GM19452 (cell line): ENCODE measurements around the gene SOBP.
"Not testable (repeated sequence)": the region's sequence is repeated elsewhere in the genome, so short reads cannot be mapped to it uniquely, and the experiment has no call there.

ENCODE experiments used
- ATAC-seq: cut with Tn5 transposase; IDR thresholded peaks from one replicate; pipeline ENCODE4 v1.9.1; 2021; ENCODE audit not compliant: unreplicated experiment

The SOBP gene

GRCh38 chr6:107520706-107521105, 30.8 kb downstream of the SOBP start:
- not testable (repeated sequence) for ATAC-seq

DNA sequence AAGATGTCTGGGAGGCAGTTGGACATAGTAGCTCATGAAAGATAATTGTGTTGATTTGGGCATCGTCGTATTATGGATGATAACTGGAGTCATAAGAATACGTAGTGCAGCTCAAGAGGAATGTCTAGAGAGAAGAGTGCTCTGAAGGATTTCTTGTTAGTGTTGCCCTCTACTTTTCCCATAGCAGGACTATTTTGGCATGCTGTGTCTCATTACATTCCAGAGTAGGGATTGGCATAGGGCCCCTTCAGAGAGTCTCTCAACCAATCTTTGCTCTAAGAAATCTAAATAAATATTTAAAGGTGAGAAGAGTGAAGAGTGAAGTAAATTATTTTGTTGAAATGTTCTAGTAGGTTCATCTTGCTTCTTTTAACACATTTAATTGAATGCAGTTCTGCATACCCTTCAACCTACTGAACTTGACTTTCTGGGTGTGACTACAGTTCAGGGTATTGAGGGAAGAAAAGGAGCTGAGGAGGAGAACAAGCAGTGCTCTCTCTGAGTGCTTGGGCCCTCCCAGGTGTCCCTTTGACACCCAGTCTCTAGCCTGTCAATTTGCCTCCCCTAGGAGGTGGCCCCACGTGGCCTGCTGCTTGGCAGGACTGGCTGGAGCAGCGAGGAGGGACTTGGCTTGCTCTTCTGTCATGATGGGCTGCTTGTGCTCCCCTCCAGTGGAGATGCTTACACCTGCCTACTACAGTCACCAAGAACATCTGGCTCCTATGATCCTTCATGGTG, 33.3 kb downstream of the SOBP start:
- no peak for ATAC-seq

DNA sequence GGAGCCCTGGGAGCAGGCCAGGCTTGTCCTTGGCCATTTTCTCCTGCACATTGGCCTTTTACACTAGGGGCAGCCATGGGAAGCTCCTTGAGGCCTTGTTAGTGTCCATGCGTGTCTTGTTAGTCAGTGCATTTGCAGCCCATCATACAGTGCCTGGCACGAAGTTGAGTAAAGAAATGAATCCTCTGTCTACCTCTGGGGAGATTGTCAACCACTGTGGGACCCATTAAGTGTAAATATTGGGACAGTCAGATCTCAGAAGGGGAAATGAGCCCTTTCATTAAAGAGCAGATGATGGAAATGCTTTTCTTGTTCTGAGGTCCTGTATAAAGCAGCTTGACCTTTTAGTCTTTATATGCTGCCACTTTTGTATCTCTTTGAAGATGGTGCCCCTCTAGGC, 33.9 kb downstream of the SOBP start:
- ATAC-seq, result no peak

DNA sequence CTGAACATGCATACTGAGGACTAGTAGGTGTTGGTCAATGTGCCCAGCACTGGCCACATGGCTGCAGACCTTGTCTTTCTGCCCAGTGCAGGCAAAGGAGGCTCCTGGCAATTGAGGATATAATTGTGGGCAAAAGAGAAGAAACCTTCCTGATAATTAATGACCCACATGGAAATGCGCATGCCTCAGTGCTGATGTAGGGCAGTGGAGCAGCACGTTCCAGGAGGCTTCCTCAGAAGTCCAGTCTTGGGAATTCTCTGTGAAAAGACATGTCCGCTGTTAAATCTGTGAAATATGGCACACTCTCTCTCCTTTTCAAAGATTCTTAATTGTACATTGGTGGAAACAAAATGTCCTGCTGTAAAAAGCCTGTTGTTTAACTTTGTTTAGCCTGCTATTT, 34.7 kb downstream of the SOBP start:
- no peak for ATAC-seq

GRCh38 chr6:107531868-107532267, 42.0 kb downstream of the SOBP start:
- ATAC-seq, result no peak

- ATAC-seq, result no peak
Observed at GRCh38 chr6:107532706-107533105, 42.8 kb downstream of the SOBP start.

DNA sequence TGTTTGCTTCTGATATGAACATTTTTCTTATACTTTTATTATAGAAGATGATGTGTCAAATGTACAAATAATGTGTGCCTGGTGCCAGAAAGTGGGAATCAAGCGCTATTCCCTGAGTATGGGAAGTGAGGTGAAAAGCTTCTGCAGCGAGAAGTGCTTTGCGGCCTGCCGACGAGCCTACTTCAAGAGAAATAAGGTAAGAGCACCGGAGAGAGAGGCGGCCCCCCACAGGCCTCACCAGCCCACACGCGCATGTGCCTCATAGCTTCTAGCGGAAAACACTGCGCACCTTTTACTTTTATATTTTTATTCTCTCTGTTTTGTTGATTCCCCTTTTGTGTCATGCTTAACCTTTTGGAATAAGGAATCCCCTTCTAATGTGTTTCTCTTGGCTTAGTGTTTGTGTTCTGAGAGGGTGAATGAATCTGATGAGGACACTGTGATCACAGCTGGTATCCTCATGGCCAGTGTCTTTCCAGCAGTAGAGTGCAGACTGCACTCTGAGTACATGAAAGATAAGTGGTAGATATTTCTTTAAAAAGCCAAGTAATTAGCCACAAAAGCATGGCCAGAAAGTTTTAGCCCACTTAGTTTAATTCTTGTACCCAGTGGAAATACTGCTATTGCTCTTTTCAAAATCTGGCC, 43.6 kb downstream of the SOBP start:
- no peak for ATAC-seq

GRCh38 chr6:107534571-107535141, 44.7 kb downstream of the SOBP start:
- ATAC-seq, result no peak

- ATAC-seq, result no peak
Observed at GRCh38 chr6:107535626-107536025, 45.7 kb downstream of the SOBP start.

DNA sequence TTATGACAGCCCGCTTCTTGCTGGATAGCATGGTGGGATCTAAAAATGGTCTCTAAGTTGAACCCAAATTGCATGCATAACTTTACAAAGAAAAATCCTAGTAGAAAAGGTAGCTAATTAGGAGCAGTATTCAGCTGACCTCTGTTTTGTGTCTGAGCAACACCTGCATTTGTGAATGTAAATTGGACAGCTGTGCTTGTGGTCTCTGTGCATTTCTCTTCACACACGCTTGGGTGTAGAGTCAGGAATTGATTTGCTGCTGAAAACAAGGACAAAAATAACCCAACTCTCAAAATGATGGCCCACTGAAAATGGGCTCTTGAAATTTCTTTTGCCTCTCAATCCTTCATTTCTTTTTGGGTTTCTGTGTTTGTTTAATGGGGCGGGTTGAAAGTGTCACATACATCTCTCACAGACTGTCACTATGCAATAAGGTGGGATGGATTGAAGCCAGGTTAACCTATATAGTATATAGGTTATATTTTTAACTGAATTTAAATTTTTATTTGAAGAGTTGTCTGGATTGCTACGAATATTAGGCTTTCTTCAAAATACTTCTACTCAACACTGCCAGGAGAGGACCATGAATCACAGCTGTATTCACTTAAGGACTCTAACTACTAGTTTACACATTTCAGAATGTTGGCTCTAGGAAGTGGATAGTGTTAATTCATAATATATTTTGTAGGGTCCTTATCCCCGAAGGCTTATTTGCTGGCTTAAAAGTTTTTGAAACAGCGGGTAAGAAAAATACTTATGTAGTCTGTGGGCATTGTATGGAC, 46.5 kb downstream of the SOBP start:
- no peak for ATAC-seq

- no peak for ATAC-seq
Observed at GRCh38 chr6:107537559-107537958, 47.6 kb downstream of the SOBP start.

DNA sequence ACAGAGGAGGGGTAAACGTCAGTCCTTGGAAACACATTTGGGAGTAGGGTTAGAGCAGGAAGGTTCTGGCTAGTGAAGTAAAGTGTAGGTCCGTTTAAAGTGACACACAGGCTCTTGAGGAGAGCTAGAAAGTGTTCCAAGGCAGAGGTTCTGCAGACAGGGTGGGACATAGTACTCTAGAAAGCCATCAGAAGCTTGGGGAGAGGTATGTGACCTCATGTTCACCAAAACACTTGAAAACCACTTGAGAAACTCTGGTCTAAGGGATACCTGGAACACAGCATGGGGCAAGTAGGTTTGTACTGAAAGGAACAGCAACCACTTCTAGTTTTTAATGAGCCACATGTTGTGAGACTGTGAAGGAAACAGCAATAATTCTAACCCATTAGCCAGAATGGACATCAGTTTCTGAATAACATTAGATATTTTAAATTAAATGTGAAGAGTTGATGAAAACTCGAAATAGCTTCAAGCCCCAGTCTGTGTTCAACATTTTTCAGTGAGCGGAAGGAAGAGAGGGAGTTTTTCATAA, 49.0 kb downstream of the SOBP start:
- ATAC-seq, result no peak

- no peak for ATAC-seq
Observed at GRCh38 chr6:107539409-107539808, 49.5 kb downstream of the SOBP start.

DNA sequence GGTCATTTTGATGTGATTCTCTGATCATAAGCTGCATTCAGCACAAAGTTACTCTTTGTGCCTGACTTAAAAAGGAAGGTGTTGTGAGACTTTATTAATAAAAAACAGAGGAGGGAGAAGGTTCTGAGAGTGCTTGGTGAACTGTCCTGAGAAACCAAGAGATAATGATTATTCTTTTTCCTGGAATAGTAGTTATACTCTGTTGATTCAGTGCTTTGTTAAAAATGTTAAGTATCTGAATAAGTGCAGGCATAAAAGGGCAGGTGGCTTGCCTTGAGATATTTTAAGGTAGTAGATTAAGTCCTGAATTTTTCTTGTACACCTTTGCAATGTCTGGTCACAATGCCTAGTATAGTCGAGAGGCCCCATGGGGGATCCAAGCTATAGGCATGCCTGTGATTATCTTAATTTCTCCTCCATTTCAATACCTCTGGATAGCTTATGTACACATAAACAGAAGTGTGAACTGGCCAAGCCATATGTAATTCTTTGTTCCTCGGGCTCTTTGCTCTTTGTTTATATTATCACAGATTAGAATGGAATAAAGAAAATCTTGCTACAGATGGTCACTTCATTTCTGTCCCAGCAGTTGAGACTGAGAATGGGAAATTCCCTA, 50.0 kb downstream of the SOBP start:
- ATAC-seq, result no peak

- no peak for ATAC-seq
Observed at GRCh38 chr6:107540465-107540857, 50.5 kb downstream of the SOBP start.

DNA sequence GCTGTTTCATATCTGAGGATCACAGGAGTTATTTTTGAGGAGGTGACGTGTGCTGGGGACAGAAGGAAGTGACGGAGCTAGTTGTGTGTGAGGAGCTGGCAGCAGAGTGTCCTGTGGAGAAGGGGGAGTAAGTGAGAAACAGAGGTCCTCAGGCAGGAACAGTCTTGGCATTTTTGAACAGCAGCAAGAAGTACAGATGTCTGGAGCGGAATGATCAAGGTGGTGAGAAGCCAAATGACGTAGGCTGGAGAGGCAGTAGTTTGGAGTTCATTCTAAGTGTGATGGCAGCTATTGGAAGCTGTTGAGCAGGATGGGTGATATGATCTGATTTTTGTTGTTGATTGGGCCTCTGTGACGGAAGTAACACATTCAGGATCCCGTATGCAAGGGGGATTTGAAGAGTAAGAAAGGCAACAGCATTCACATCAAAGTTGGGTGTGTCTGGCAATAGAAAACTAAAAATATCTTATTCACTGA, 52.3 kb downstream of the SOBP start:
- ATAC-seq, result no peak

DNA sequence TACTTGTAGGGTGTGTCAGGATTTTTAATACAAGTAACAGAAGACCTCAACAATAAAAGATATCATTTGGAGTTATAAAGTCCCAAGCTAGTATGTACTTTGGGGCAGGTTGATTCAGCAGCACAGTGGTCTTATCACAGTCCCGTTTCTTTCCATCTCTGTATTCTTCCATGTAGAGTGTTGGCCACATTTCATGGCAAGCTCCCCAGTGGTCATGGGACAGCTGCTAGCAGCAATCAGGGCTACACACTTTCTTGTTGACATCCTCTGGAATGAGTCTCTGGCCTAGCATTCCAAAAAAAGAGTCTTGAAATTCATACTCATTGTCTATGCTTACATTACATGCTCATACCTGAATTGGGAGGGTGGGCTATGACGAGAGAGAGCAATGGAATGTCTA, 53.2 kb downstream of the SOBP start:
- ATAC-seq, result no peak

- ATAC-seq, result no peak
Observed at GRCh38 chr6:107543567-107543966, 53.6 kb downstream of the SOBP start.

DNA sequence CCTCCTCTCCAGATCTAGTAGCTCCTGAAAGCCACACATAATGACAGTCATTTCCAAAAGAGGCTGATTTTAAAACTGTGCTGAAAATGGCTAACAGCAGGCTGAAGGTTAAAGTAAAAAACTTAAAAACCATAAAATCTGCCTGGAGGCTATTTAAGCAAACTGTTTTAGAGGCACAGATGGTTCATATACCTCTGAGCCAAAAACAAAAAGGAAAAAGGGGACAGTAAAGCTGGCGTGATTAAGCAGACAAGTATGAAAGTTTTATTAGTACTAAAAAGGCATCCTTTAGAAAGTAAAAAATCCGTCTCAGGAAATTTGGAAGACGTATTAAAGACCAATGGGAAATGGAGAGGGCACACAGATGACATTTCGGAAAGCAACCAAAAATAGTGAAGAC, 55.8 kb downstream of the SOBP start:
- no peak for ATAC-seq

- no peak for ATAC-seq
Observed at GRCh38 chr6:107546691-107547450, 57.0 kb downstream of the SOBP start.
